H1 (cell line): ENCODE data around the gene GRID1. TPM values are rescaled to one million over a fixed set of nuclear protein-coding genes. Genes with fewer than 3 reads are reported as not detected.
A peak's percentile ranks its signal among the peaks of the same experiment; 100 is the strongest.

Source experiments
- CTCF ChIA-PET: fragments of 300-600 bp; sonication (Branson Sonifier 250); formaldehyde crosslinking; loops from one replicate; lab custom pipeline; 2021; ENCODE audit not compliant: partially characterized antibody; lab: Charles Lee
- POLR2A ChIA-PET: fragments of 300-600 bp; sonication (Branson Sonifier 250); formaldehyde crosslinking; loops from one replicate; lab custom pipeline; 2021; ENCODE audit warnings: inconsistent platforms; ENCODE audit not compliant: partially characterized antibody; lab: Charles Lee
- DNase-seq, 2 experiments: peaks; one replicate each; pipeline versions ENCODE4 v3.0.0 to v3.0.0-alpha.2; 2010 to 2022; ENCODE audit warnings: low spot score in 2 of 2, low read depth in 1 of 2, mixed read lengths in 1 of 2
- FAIRE-seq: peaks from 2 replicates; lab custom pipeline; 2011; peaks lifted over from hg19 to GRCh38; lab: Jason Lieb, UNC
- H2AFZ ChIP-seq: 2 replicates; pipeline ENCODE4 v1.8.1; 2012; ENCODE audit warnings: low read length, inconsistent platforms
- H2AK5ac ChIP-seq: 2 replicates; pipeline ENCODE4 v1.6.1; 2013; ENCODE audit warnings: low read depth, low read length
- H2BK120ac ChIP-seq: replicated peaks from 2 replicates; pipeline ENCODE3; 2013; ENCODE audit warnings: low read depth, low read length, inconsistent platforms
- H2BK12ac ChIP-seq: 2 replicates; pipeline ENCODE4 v1.6.1; 2013; ENCODE audit warnings: low read depth, low read length
- H2BK15ac ChIP-seq: 2 replicates; pipeline ENCODE4 v1.6.1; 2013; ENCODE audit warnings: low read length
- H2BK20ac ChIP-seq: 2 replicates; pipeline ENCODE4 v1.6.1; 2013; ENCODE audit warnings: low read length
- H2BK5ac ChIP-seq: 2 replicates; pipeline ENCODE4 v1.6.1; 2013; ENCODE audit warnings: low read depth, low read length
- H3K14ac ChIP-seq: 2 replicates; pipeline ENCODE4 v1.6.1; 2013; ENCODE audit warnings: inconsistent platforms; ENCODE audit not compliant: insufficient read length
- H3K18ac ChIP-seq: 2 replicates; pipeline ENCODE4 v1.6.1; 2013; ENCODE audit warnings: low read length; ENCODE audit errors: extremely low read depth
- H3K23ac ChIP-seq: 2 replicates; pipeline ENCODE4 v1.6.1; 2013; ENCODE audit warnings: inconsistent platforms; ENCODE audit not compliant: insufficient read length
- H3K23me2 ChIP-seq: 2 replicates; pipeline ENCODE4 v1.6.1; 2013; ENCODE audit warnings: low read depth, low read length
- H3K27ac ChIP-seq: 2 replicates; pipeline ENCODE4 v1.6.1; 2011; ENCODE audit warnings: low read depth, low read length, inconsistent platforms
- H3K27me3 ChIP-seq, 4 experiments: replicated peaks in 1 of 4; 1 replicate in 1 of 4; 2 replicates in 3 of 4; pipeline versions ENCODE4 v1.6.1 to v1.8.1; 2011 to 2013; ENCODE audit warnings: low read length in 3 of 4, mild to moderate bottlenecking in 3 of 4, inconsistent platforms in 2 of 4, mixed read lengths in 2 of 4, moderate library complexity in 1 of 4; ENCODE audit not compliant: control insufficient read depth in 3 of 4, insufficient read depth in 3 of 4; ENCODE audit errors: extremely low read depth in 1 of 4
- H3K36me3 ChIP-seq, 4 experiments: 2 replicates each; pipeline versions ENCODE4 v1.6.1 to v1.8.1; 2011 to 2013; ENCODE audit warnings: mild to moderate bottlenecking in 4 of 4, low read length in 3 of 4, moderate library complexity in 2 of 4, control low read depth in 1 of 4, inconsistent platforms in 1 of 4; ENCODE audit not compliant: insufficient read depth in 4 of 4, control insufficient read depth in 2 of 4
- H3K4ac ChIP-seq: replicated peaks from 2 replicates; pipeline ENCODE3; 2013; ENCODE audit warnings: low read length, low read depth, mixed read lengths, inconsistent platforms; ENCODE audit not compliant: insufficient read length
- H3K4me1 ChIP-seq, 4 experiments: replicated peaks in 1 of 4; 1 replicate in 1 of 4; 2 replicates in 3 of 4; pipeline versions ENCODE4 v1.6.1 to v1.8.1; 2011 to 2013; ENCODE audit warnings: low read length in 3 of 4, inconsistent platforms in 2 of 4, mixed read lengths in 1 of 4; ENCODE audit not compliant: insufficient read depth in 4 of 4, control insufficient read depth in 3 of 4
- H3K4me2 ChIP-seq, 2 experiments: 2 replicates each; pipeline versions ENCODE4 v1.6.1 to v1.8.1; 2011 to 2013; ENCODE audit warnings: low read depth in 2 of 2, low read length in 2 of 2, control low read depth in 1 of 2, inconsistent platforms in 1 of 2, mild to moderate bottlenecking in 1 of 2; ENCODE audit not compliant: insufficient read depth in 1 of 2
- H3K4me3 ChIP-seq, 4 experiments: fragments of 200-600, 300-600 bp in 1 of 4; sonication (generic), shearing (Covaris generic), sonication (Bioruptor Twin) in 1 of 4; 2 replicates each; pipeline versions ENCODE4 v1.5.1 to v1.8.1; 2011 to 2016; ENCODE audit warnings: low read length in 4 of 4, low read depth in 3 of 4, control low read depth in 2 of 4, inconsistent platforms in 2 of 4, mild to moderate bottlenecking in 2 of 4, mixed read lengths in 1 of 4, moderate library complexity in 1 of 4; ENCODE audit not compliant: insufficient read depth in 2 of 4; ENCODE audit errors: extremely low read depth in 1 of 4
- H3K56ac ChIP-seq: replicated peaks from 2 replicates; pipeline ENCODE3; 2013; ENCODE audit warnings: low read depth, mild to moderate bottlenecking, mixed read lengths, low read length, inconsistent platforms; ENCODE audit not compliant: insufficient read length
- H3K79me1 ChIP-seq: 2 replicates; pipeline ENCODE4 v1.6.1; 2013; ENCODE audit warnings: low read depth, low read length, control low read depth
- H3K79me2 ChIP-seq, 2 experiments: 2 replicates each; pipeline versions ENCODE4 v1.6.1 to v1.8.1; 2012 to 2013; ENCODE audit warnings: low read length in 2 of 2, mild to moderate bottlenecking in 2 of 2, inconsistent platforms in 1 of 2; ENCODE audit not compliant: insufficient read depth in 2 of 2, control insufficient read depth in 1 of 2
- H3K9ac ChIP-seq, 4 experiments: replicated peaks in 1 of 4; 1 replicate in 1 of 4; 2 replicates in 3 of 4; pipeline versions ENCODE4 v1.6.1 to v1.8.1; 2011 to 2013; ENCODE audit warnings: low read depth in 3 of 4, low read length in 3 of 4, control low read depth in 2 of 4, mild to moderate bottlenecking in 2 of 4, moderate library complexity in 2 of 4, inconsistent platforms in 1 of 4; ENCODE audit errors: extremely low read depth in 1 of 4
- H3K9me3 ChIP-seq, 2 experiments: 2 replicates each; pipeline versions ENCODE4 v1.6.1 to v1.8.1; 2012 to 2013; ENCODE audit warnings: mild to moderate bottlenecking in 2 of 2, moderate library complexity in 2 of 2, control low read depth in 1 of 2, inconsistent platforms in 1 of 2, low read depth in 1 of 2, low read length in 1 of 2, mixed read lengths in 1 of 2; ENCODE audit not compliant: insufficient read depth in 2 of 2
- H4K20me1 ChIP-seq, 2 experiments: replicated peaks in 1 of 2; 2 replicates each; pipeline versions ENCODE3 to v1.8.1; 2011 to 2013; ENCODE audit warnings: inconsistent platforms in 2 of 2, low read length in 2 of 2, mild to moderate bottlenecking in 1 of 2; ENCODE audit not compliant: insufficient read depth in 2 of 2, control insufficient read depth in 1 of 2
- H4K5ac ChIP-seq: 2 replicates; pipeline ENCODE4 v1.6.1; 2013; ENCODE audit warnings: low read length, low read depth, mixed read lengths, inconsistent platforms; ENCODE audit not compliant: insufficient read length
- H4K8ac ChIP-seq: 2 replicates; pipeline ENCODE4 v1.8.0; 2013; ENCODE audit warnings: mild to moderate bottlenecking, moderate library complexity, low read length, inconsistent platforms; ENCODE audit not compliant: insufficient read depth; ENCODE audit errors: extremely low read depth
- H4K91ac ChIP-seq: replicated peaks from 2 replicates; pipeline ENCODE3; 2013; ENCODE audit warnings: low read length, mixed read lengths, inconsistent platforms; ENCODE audit not compliant: insufficient read length
- BCL11A ChIP-seq, 2 experiments: IDR thresholded peaks; one replicate each; pipeline ENCODE4 v1.6.1; 2011; ENCODE audit warnings: low read depth in 2 of 2, low read length in 2 of 2, mild to moderate bottlenecking in 2 of 2
- CHD2 ChIP-seq: IDR thresholded peaks from 2 replicates; pipeline ENCODE4 v1.6.1; 2012; ENCODE audit warnings: low read length, improper control_type of control experiment
- GABPA ChIP-seq: IDR thresholded peaks from 2 replicates; pipeline ENCODE4 v1.6.1; 2011; ENCODE audit warnings: mild to moderate bottlenecking, low read length, moderate library complexity, borderline replicate concordance; ENCODE audit not compliant: insufficient read depth
- SP4 ChIP-seq: IDR thresholded peaks from 2 replicates; pipeline ENCODE4 v1.6.1; 2012; ENCODE audit warnings: low read length, inconsistent platforms
- SUZ12 ChIP-seq: fragments of 200-600 bp; sonication (generic); IDR thresholded peaks from 2 replicates; pipeline ENCODE4 v1.6.1; 2012; ENCODE audit warnings: mild to moderate bottlenecking, inconsistent platforms, low read length, moderate library complexity, mixed read lengths
- TCF12 ChIP-seq: IDR thresholded peaks from 2 replicates; pipeline ENCODE4 v1.6.1; 2011; ENCODE audit warnings: low read depth, mild to moderate bottlenecking, low read length
- WGBS, 2 experiments: shearing (Covaris generic) in 1 of 2; methylation state at CpG; one replicate each; pipeline versions ENCODE4 v1.1.6 to v1.1.7; 2013 to 2015; ENCODE audit warnings: low lambda C conversion rate in 2 of 2, mixed read lengths in 2 of 2, inconsistent platforms in 1 of 2, low coverage in 1 of 2, missing lambda C conversion rate in 1 of 2; ENCODE audit not compliant: insufficient replicate concordance in 2 of 2, insufficient coverage in 1 of 2, insufficient read length in 1 of 2; ENCODE audit errors: extremely low coverage in 1 of 2, missing lambda C conversion rate in 1 of 2; 5-methylcytosine and 5-hydroxymethylcytosine counted together
- polyA plus RNA-seq, 7 experiments: library from polyadenylated mRNA; depleted of rRNA in 3 of 7; stranded (reverse) in 5 of 7; unstranded in 2 of 7; fragments of >200 nt in 5 of 7; fragments of 200-250 nt in 2 of 7; gene quantifications; 1 replicate in 5 of 7; 2 replicates in 1 of 7; 4 replicates in 1 of 7; pipeline versions ENCODE4 v1.2.1 to v1.2.3, GENCODE V29; 2011 to 2013; ENCODE audit warnings: missing spikeins in 2 of 7, mixed read lengths in 2 of 7
- total RNA-seq: library from RNA; stranded (reverse); fragmentation: NEBNext Ultra II Directional; extraction: Animal tissue kit (Norgen Biotek cat#: 25700); gene quantifications from 2 replicates; pipeline ENCODE4 v1.2.1, GENCODE V29; 2021

The GRID1 gene
- total and polyA plus RNA-seq, 2 of the 8 experiments (the other 6 are each of a cell fraction or from before 2014, with no cell fraction given): 0.22 to 0.30 TPM

GRCh38 chr10:86388119-86388704, 21.6 kb upstream of the GRID1 start:
- peak overlapping the region; percentile 39; the same call in 1 of the 2 replicates for H2BK5ac ChIP-seq
- DNase-seq: peak in 1 of 2 experiments; percentile 45
- no peak overlapping the region for H3K18ac ChIP-seq
- 0 out of 2 replicates have a peak overlapping the region, but pooled peaks have one; percentile 17 for H2BK12ac ChIP-seq
- no peak overlapping the region for H4K8ac ChIP-seq
- ChIA-PET POLR2A (interaction anchor here (1.0 to 3.3 kb wide), 4 partner anchors 9 to 93 kb away, joined by 3 to 30 read pairs (median 6); no protein-coding TSS in a partner anchor), CTCF (interaction anchor here (0.6 to 9.2 kb wide), 15 partner anchors 10 to 294 kb away, joined by 3 to 54 read pairs (median 5); no protein-coding TSS in a partner anchor)
- no peak overlapping the region for H2BK20ac ChIP-seq
- no peak overlapping the region for H3K9ac ChIP-seq
- no peak overlapping the region for H3K56ac ChIP-seq
- H3K4ac ChIP-seq: no peak overlapping the region
- no peaks in the 10 kb centered on the region for H3K36me3 ChIP-seq
- H3K4me3 ChIP-seq: no peak overlapping the region
- no peak overlapping the region; the same call in 1 of the 2 replicates for H2BK15ac ChIP-seq
- H4K5ac ChIP-seq: no peak overlapping the region
- H3K79me2 ChIP-seq: no peaks in the 10 kb centered on the region
- H4K91ac ChIP-seq: no peak overlapping the region
- H3K23me2 ChIP-seq: peaks cover 9% of the 10 kb centered on the region; the same call in 1 of the 2 replicates
- no peak overlapping the region for H3K23ac ChIP-seq
- H3K9me3 ChIP-seq: no peaks in the 10 kb centered on the region
- H2BK120ac ChIP-seq: no peak overlapping the region
- H3K79me1 ChIP-seq: no peaks in the 10 kb centered on the region
- H2AFZ ChIP-seq: no peak overlapping the region
- H3K4me2 ChIP-seq: no peak overlapping the region; a peak in 2 of 4 replicates
- H2AK5ac ChIP-seq: no peak overlapping the region
- H3K27ac ChIP-seq: no peak overlapping the region
- peaks cover 0 to 16% (median 5%) of the 10 kb centered on the region in 4 experiments; a peak in 5 of 7 replicates for H3K4me1 ChIP-seq
- peaks cover 0 to 15% (median 11%) of the 10 kb centered on the region in 4 experiments; a peak in 4 of 7 replicates for H3K27me3 ChIP-seq
- no peak overlapping the region for H3K14ac ChIP-seq
- 61% methylated on average over 12 of the region's 13 CpGs; no CpG with 5 or more reads in 1 of the 2 experiments for WGBS, 2 experiments
- H4K20me1 ChIP-seq: peaks cover 0 to 2% of the 10 kb centered on the region in 2 experiments
- FAIRE-seq: no peak
- no peak for TF ChIP-seq BCL11A (IDR thresholded peaks at IDR 0.05; ENCODE audit: low read depth in 2 of 2, low read length in 2 of 2)
- no peak for TF ChIP-seq SUZ12
- TF ChIP-seq TCF12: no peak
- TF ChIP-seq GABPA: no peak
- TF ChIP-seq CHD2: no peak
- no peak for TF ChIP-seq SP4
